HPDE6-E6E7 (cell line): ENCODE measurements around the gene ILDR2.

Experiments
- DNase-seq: peaks from one replicate; pipeline ENCODE4 v3.0.0; 2011; ENCODE audit warnings: missing footprints; ENCODE audit errors: extremely low spot score

The ILDR2 gene

DNA sequence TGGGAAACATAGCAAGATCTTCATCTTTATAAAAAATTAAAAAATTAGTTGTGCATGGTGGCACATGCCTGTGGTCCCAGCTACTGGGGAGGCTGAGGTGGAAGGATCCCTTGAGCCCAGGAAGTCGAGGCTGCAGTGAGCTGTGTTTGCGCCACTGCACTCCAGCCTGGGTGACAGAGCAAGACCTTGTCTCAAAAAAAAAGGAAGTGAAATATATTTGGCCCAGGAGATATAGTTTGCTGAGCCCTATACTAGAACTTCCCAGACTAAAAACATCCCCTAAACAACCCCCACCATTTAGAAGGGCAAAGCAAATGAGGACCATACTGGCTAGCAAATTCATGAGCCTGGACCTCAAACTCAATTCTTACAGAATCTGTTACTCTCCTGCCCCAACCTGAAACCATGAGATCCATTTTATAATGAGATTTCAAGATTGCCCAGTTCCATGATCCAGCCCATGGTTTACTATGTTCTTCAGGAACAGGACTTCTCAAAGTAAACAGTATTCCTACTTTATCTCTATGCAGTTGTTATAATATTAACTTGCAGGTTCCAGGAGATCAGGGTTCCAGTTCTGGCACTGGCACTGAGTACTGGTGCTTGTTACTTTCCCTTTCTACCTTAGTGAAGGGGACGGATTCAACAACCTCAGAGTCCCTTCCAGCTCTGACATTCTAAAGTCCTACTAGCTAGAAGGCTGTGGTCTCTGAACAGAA is 50.4 kb downstream of the ILDR2 start:
- DNase-seq: no peak

DNA sequence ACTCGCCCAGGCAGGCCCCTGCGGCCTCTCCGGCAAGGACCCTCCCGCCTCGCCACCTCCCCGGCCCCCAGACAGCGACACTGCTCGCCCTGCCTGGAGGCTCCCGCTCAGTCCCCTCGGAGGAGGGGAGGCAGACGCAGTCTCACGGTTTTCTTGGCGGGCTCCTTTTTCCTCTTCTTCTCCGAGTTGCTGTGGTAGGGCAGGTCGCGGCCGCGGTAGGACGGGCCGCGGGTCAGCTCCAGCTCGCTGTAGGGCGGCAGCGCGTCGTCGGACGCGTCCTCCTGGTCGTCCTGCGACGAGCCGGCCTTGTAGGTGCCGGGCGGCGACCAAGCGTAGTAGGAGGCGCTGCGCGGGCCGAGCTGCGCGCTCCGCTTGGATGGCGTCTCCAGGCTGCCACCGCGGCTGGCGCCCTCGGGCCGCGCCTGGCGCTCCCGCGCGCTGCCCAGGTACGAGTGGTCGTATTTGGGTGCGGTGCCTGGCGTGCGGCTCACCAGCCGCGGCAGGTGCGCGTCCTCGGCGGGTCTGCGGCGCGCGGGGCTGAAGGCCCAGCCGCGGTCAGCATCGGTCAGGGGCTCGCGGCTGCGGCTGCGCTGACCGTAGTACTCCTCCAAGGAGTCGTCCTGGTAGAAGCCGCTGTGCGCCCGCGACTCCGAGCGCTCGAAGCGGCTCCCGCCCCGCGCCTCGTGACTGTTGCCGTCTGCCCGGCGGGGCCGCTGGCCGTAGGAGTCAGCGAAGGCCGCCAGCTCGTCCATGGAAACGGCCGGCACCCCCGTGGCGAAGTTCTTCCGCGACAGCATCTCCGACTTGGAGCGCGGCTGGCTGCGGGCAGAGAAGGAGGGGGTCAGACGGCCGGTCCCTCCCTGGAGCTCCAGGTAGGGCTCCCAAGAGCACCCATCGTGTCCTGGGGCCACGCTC is 54.5 kb downstream of the ILDR2 start:
- no peak for DNase-seq

DNA sequence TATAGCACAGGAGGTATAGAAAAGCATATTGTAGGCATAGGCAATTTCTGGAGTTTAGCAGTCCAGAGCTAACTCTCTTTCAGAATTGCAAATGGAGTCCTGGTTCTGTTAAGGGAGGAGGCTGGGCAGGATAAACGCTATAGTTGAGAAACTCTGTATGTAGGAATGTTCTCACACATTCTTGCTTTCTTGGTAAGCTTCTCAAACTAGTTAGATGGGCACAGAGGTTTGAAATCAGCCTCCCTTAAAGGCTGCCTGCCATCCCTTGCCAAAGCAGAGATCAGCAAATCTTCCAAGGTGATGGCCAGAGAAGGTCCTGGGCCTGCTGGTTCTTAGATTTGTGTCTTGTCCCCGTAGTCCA is 56.4 kb downstream of the ILDR2 start:
- DNase-seq: no peak

DNA sequence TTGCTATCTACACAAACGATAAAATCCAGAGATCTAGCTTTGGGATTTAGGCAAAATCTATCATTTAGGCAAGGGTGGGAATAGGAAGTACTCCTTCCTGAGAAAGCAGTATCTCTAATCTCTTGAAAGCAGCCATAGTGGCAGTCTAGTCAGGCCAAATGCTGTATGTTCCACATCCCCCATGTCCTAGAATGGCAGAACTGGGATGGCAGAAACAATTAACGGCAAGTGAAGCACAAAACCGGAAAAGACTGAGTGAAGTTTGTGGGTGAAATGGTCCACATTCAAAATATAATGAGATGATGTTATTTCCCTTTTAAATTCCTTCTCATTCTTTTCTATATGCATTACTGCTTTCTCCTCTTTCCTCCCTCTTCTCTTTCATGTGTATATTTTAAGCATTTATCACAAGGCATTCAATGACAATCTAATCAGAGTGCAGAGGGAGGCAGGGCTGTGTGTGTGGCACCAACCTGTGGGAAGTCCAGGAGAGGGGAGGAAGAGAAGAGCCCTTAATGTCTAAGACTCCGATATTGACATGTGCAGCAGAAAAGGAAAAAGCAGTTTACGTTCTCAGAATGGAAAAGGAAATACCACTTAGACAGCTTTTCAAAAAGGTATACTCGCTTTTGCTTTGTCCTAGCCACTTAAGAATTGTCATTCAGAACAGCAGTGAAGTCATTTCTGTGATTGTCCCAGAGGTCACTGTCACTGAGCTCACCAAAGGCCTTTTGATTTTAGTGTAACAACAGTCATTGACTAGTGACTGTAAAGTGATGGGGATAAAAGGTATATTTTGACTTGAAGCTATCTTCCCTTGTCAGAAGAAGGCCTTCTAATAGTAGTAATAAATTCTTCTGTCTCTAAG is 57.0 kb downstream of the ILDR2 start:
- DNase-seq: no peak

DNA sequence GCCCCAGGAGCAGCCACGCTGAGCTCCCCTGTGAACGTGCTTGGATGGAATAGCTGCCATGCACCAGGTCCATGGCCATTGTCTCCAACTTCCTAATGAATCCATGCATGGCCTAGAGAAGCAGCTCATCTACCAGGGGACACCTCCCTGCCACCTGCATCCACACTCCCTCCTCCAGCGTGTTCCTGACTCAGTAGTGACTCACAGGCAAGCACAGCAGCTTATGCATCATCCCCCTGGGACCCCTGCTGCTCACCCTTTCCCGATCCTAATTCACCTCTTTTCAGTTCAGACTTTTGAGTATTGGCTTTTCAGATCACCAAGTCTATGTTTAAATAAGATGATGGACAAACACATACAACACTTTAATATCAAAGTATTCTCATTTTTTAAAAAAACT is 59.4 kb downstream of the ILDR2 start:
- DNase-seq: no peak

DNA sequence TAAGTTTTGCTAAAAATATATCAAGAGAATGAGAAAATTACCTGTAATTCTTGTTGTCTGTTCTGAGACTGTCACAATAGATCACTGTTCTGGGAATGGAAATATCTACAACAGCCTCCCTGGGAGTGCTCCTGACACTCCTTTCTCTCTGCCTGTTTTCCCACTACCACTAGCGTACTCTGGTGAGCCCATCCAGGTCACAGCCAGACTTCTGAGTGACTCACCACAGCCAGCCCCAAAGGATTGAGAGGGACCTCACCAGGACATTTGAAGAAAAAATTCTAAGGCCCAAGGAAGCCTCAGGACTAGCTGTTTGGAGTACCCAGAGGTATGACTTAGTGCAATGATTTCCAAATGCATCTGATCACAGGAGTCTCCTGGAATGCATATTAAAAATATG is 60.3 kb downstream of the ILDR2 start:
- no peak for DNase-seq

DNA sequence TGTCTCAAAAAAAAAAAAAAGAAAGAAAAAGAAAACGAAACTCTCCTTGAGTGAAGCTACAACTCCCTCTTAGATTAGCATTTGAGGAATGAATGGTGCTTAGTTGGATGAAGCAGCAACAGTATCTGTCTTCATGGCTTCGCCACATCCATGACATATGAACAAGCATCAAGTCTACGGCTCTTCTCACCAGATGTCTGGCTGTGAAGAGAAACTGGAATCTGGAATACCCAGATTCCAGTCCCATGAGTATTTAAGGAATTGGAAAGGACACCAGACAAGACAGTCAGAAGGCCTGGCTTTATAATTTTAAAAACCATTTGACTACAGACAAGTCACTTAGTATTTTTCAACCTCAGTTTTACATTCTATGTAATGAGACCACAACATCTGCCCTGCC is 61.2 kb downstream of the ILDR2 start:
- DNase-seq: no peak

DNA sequence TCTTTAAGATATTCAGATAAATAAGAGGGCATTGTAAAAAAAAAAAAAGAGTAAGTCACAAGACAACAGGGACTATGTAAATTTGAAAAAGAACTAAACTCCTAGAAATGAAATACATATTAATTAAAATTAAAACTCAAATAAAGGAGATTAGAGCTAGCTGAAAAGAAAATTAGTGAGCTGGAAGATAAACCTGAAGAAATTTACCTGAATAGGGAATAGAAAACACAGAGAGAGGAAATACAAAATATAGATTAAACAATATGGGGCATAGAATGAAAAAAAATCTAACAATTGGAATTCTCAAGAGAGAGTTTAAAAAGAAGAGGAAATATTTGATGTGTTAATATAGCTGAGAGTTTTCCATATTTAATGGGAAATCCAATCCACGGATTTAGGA is 63.7 kb downstream of the ILDR2 start:
- DNase-seq: no peak

DNA sequence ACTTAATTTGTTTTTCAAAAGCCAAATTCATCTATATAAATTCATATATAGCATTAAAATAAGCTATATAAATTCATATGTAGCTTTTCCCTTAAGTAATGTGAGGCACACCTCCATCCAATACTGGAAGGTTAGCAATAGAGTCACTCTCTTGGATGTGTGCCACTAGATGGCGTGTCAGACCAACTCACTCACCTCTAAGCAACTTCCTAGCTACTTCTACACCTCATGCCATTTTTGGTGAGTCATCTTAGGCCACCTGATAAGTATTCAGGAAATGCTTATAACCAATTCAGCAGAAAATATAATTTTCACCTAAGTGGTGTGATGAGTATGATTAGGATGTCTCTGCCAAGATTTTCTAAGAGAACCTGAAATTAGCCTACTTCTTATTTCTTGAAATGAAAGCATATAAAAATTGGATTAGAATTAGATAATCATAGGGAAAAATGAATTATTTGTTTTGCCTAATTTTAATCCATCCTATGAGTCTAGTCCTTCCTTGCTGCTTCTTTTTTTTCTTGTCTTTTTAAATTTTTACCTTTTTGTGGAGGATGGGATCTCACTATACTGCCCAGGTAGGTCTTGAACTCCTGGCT is 64.8 kb downstream of the ILDR2 start:
- DNase-seq: peak; percentile 93

DNA sequence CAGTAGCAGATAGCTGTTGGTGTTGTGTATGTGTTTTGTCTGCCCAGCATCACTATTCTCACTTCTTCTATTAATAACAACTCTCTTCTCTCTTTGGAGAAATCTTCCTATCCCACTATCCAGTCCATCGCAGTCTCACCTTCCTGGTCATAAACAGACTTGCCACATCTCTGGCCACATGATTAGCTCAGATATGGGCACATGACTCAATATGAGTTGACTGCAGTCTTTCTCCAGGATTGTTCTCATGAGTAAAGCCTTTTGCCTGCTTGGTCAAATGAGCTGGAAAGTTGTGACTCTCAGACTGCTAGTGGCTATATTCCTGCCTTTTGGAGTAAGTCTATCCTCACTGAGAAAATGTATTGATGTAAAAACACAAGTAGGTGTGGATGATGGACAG is 66.4 kb downstream of the ILDR2 start:
- DNase-seq: no peak

DNA sequence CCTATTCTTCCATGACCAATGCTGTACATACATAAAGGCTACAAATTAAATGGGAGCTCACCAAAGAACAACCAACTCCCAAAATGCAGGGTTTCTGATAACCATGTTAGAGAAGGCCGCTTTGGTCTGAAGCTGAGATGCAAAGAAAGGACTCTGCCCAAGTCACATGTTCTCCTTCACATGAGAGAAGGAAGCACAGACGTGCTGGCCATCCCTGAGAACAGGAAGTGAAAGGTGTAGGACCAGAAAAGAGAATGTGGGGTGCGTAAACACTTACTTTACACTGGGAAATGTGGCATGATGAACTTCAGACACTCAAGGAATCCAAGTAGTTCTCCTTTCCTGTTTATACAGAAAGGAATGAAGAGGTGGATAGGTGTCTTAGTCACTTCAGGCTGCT is 67.6 kb downstream of the ILDR2 start:
- DNase-seq: no peak

DNA sequence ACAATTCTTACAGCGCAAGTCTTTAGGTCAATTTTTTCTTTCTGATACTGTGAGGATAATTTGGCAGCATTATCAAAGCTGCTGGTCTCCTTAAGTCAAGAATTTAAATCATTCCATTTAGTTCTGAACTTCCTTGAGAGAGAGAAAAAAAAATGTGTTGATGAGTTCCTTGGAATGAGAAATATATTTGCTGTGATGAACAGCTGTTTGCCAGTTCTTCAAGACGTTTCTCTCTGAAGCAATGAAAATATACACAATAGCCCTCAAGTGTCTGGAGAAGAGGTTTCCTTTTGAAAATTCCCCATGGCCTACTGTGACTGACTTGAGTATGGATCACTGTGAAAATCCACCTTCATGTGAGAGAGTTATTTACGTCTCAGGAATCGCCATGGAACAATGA is 68.3 kb downstream of the ILDR2 start:
- no peak for DNase-seq

DNA sequence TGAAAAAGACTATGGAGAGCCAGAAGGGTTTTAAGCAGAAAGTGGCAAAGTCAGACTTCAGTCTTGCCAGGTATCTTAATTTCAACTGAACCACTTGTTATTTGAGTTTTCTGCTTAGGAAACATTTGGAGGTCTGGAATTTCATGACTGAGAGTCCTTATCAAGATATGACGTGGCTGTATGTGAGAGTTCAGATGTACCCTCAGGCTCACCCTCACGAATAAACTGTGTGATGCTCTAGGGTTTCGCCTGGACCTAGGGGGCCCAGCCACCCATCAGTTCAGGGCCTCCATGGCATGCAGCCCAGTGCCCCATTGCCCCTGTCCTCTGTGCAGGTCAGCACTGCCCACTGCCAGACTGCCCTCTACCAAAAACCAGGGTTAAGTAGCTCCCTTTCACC is 68.7 kb downstream of the ILDR2 start:
- no peak for DNase-seq

DNA sequence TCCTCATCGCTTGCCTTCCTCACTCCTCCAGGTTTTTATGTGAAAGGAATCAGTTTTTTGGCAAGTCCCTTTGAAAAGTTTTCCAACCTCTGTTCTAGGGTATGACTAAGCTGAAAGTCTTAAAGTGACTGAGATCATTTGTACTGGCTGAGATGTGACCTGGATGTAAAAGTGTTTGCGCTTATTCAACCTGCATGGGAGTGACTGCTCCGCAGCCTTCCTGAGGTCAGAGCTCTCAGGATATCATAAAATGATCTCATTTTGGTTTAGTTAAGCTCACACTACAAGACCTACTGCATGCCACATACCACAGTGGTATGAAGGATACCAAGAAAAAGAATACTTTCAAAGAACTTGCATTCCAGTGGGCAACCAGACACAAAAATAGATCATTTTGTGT is 69.4 kb downstream of the ILDR2 start:
- DNase-seq: no peak

DNA sequence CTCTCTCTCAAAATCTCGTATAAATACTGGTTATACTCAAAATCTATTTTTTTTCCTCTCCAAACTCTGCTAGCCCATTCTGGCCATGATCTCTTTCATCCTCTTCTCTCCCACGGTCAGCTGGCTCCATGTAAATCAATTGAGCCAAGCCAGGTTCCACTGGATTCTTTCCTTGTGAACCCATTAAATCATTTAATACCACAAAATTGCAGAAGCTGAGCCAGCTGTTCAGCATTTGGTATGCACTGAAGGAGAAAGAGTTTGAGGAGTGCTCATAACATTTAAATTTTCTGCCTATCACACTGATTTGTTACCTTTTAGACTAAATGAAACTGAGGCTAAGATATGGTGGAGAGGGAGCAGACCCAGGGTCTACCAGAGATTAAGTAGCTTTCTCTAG is 70.2 kb downstream of the ILDR2 start:
- DNase-seq: no peak

DNA sequence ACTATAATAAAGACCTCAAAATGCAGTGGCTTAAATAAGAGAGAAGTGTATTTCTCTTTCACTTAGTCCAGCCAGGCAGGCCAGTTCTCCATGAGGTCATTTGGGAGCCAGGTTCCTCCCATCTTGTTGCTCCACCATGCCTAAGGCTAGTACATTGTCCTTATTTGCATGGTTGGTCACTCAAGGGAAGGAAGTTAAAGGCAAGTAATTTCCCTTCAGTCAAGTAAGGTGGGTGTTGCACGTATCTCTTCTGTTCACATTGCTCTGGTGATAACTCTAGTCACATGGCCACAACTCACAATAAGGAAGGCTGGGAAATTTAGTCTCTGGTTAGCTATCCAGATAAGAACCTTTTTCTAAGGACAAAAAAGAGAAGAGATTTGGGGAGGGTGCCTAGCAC is 72.1 kb downstream of the ILDR2 start:
- no peak for DNase-seq

DNA sequence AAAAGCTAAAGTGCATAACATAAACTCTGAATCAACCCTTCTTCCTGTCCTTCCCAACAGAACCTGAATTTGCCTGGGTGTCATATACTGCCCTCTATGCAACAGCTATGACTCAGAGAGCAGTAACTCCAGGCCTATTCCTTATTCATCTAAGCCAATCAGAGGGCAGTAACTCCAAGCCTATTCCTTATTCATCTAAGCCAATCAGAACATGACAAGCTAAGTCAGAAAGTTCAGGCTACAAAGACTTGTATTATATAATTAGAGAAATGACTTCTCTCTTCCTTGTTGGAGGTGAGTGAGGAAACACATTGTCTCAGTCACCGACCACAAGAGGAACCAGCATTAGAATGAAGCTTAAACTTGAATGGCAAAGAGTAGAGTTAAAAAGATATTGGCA is 73.1 kb downstream of the ILDR2 start:
- peak; percentile 17 for DNase-seq

DNA sequence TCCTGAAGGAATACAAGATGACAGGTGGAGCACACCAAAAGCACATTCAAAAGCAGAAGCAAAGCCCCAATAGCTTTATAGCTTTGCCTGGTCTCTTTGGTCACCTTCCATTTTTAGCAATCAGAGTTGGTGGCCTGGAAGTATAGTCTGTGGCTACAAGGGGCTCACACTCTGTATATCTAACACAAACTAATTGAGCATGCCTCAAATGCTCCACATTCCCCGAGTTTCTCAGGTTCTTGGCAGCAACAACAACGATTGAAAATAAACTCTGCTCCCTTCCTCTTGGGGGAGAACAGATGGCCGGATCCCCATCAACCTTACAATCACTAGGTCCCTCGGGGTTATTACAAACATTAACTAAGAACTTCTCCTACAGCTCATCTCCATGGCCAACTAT is 74.4 kb downstream of the ILDR2 start:
- DNase-seq: no peak

DNA sequence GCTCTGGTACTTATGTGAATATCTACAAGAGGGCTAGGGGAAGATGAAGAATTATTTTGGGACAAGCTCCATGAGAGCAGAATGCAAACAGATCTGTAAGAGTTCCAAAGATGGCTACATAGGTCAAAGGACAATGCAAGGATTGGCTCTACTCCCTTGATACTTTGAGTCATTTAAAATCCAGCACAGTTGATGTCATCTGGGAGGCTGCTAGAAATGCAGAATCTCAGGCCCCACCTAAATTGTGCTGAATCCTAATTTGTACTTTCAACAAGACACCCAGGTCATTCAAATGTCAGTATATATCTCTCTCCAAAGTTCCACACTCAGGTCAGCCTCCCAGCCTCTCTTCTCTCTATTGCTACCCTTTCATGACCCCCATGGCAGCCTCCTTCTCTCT is 75.6 kb downstream of the ILDR2 start:
- no peak for DNase-seq

DNA sequence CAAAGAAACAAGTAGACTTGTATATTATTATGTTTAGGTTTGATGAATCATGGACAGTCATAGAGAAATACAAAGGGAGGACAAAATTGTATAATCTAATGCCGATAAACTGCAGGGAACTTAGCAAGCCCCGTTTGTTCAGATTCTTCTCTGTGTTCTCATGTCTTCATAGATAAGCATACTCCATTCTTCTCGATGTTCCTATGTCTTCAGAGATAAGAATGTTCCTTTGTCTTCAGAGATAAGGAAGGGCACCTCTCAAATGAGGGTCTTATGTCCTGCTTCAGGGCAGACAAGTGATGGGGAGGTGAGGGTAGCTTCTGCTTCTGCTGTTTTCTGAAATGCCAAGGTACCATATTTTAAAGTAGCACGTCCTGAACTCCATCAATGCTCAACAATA is 79.6 kb downstream of the ILDR2 start:
- DNase-seq: no peak

DNA sequence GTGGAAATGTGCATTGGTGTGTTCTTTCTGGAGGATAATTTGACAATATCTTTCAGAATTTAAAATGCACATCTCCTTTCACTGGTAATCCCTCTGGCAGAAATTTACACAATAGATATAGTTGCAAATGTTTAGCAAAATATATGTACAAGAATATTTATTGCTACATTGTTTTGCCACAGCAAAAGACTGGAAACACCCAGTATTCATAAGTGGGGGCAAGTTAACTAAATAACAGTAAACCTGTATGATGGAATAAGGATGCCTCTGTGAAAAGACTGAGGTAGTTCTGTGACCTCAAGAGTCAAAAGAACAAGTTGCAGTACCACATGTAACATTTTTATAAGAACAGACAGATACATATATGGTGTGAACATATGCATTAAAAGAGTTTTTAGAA is 85.6 kb downstream of the ILDR2 start:
- DNase-seq: no peak
